ENCODE results near the gene FXYD3. TPM values are rescaled to one million over a fixed set of nuclear protein-coding genes. Genes with fewer than 3 reads are reported as not detected.

Gene FXYD3
- total and polyA plus RNA-seq, 2 donors (not counting 1 experiment from before 2014, with no cell fraction given): not detected

GRCh38 chr19:35094656-35095055 lies 21.0 kb upstream of the FXYD3 start:
- H2AFZ ChIP-seq (ENCODE audit: low read length): no peak overlapping the region
- H3K79me2 ChIP-seq (ENCODE audit: control insufficient read depth, insufficient read depth, low read length): no peaks in the 10 kb centered on the region
- DNase-seq (ENCODE audit: low read depth in 2 of 2): no peak
- no peaks in the 10 kb centered on the region for H3K36me3 ChIP-seq (ENCODE audit: control insufficient read depth, insufficient read depth, low read length)
- no peak overlapping the region for H3K27ac ChIP-seq (ENCODE audit: insufficient read depth, low read length)
- no peak overlapping the region for H3K4me3 ChIP-seq (replicated peaks in 1 of 4; ENCODE audit: control extremely low read depth in 1 of 4, insufficient read depth in 1 of 4, low read depth in 3 of 4, low read length in 4 of 4)
- no peak overlapping the region for H3K9ac ChIP-seq (ENCODE audit: insufficient read depth, low read length)
- H3K4me1 ChIP-seq (ENCODE audit: control insufficient read depth, extremely low read depth, insufficient read depth, low read length): no peaks in the 10 kb centered on the region
- H3K27me3 ChIP-seq (ENCODE audit: control insufficient read depth, insufficient read depth, low read length): no peaks in the 10 kb centered on the region
- no peaks in the 10 kb centered on the region for H3K9me3 ChIP-seq (ENCODE audit: control insufficient read depth, insufficient read depth, low read depth, low read length)
- H4K20me1 ChIP-seq (ENCODE audit: control insufficient read depth, extremely low read depth, insufficient read depth, low read length): no peaks in the 10 kb centered on the region
- TF ChIP-seq EZH2 (IDR thresholded peaks at IDR 0.05; ENCODE audit: low read length, missing control alignments) (no peak), CTCF (conservative IDR thresholded peaks at IDR 0.05 in 1 of 2, IDR thresholded peaks at IDR 0.05 in 1 of 2; ENCODE audit: low read depth in 1 of 2, low read length in 2 of 2) (no peak)
- no peak overlapping the region for H3K4me2 ChIP-seq (ENCODE audit: extremely low read depth, insufficient read depth, low read length)

GRCh38 chr19:35095667-35096368 lies 19.8 kb upstream of the FXYD3 start:
- Histone ChIP-seq H3K9ac (ENCODE audit: insufficient read depth, low read length) (no peak overlapping the region), H3K9me3 (ENCODE audit: control insufficient read depth, insufficient read depth, low read depth, low read length) (no peaks in the 10 kb centered on the region), H3K27me3 (ENCODE audit: control insufficient read depth, insufficient read depth, low read length) (no peaks in the 10 kb centered on the region), H3K79me2 (ENCODE audit: control insufficient read depth, insufficient read depth, low read length) (no peaks in the 10 kb centered on the region), H3K27ac (ENCODE audit: insufficient read depth, low read length) (no peak overlapping the region), H3K4me1 (ENCODE audit: control insufficient read depth, extremely low read depth, insufficient read depth, low read length) (no peaks in the 10 kb centered on the region), H4K20me1 (ENCODE audit: control insufficient read depth, extremely low read depth, insufficient read depth, low read length) (no peaks in the 10 kb centered on the region), H2AFZ (ENCODE audit: low read length) (no peak overlapping the region), H3K4me2 (ENCODE audit: extremely low read depth, insufficient read depth, low read length) (no peak overlapping the region), H3K36me3 (ENCODE audit: control insufficient read depth, insufficient read depth, low read length) (no peaks in the 10 kb centered on the region), H3K4me3 (replicated peaks in 1 of 4; ENCODE audit: control extremely low read depth in 1 of 4, insufficient read depth in 1 of 4, low read depth in 3 of 4, low read length in 4 of 4) (no peak overlapping the region)
- no peak for DNase-seq (ENCODE audit: low read depth in 2 of 2)
- TF ChIP-seq EZH2 (IDR thresholded peaks at IDR 0.05; ENCODE audit: low read length, missing control alignments): no peak

GRCh38 chr19:35098413-35099049 lies 17.1 kb upstream of the FXYD3 start:
- H3K4me2 ChIP-seq (ENCODE audit: extremely low read depth, insufficient read depth, low read length): no peak overlapping the region
- no peak overlapping the region for H2AFZ ChIP-seq (ENCODE audit: low read length)
- no peak overlapping the region for H3K9ac ChIP-seq (ENCODE audit: insufficient read depth, low read length)
- no peaks in the 10 kb centered on the region for H3K9me3 ChIP-seq (ENCODE audit: control insufficient read depth, insufficient read depth, low read depth, low read length)
- H3K4me3 ChIP-seq (replicated peaks in 1 of 4; ENCODE audit: control extremely low read depth in 1 of 4, insufficient read depth in 1 of 4, low read depth in 3 of 4, low read length in 4 of 4): no peak overlapping the region
- H3K36me3 ChIP-seq (ENCODE audit: control insufficient read depth, insufficient read depth, low read length): no peaks in the 10 kb centered on the region
- no peaks in the 10 kb centered on the region for H3K79me2 ChIP-seq (ENCODE audit: control insufficient read depth, insufficient read depth, low read length)
- no peaks in the 10 kb centered on the region for H3K4me1 ChIP-seq (ENCODE audit: control insufficient read depth, extremely low read depth, insufficient read depth, low read length)
- no peak for TF ChIP-seq EZH2 (IDR thresholded peaks at IDR 0.05; ENCODE audit: low read length, missing control alignments)
- no peak for TF ChIP-seq CTCF (conservative IDR thresholded peaks at IDR 0.05 in 1 of 2, IDR thresholded peaks at IDR 0.05 in 1 of 2; ENCODE audit: low read depth in 1 of 2, low read length in 2 of 2)
- H3K27me3 ChIP-seq (ENCODE audit: control insufficient read depth, insufficient read depth, low read length): no peaks in the 10 kb centered on the region
- no peak for DNase-seq (ENCODE audit: low read depth in 2 of 2)
- H3K27ac ChIP-seq (ENCODE audit: insufficient read depth, low read length): no peak overlapping the region
- H4K20me1 ChIP-seq (ENCODE audit: control insufficient read depth, extremely low read depth, insufficient read depth, low read length): no peaks in the 10 kb centered on the region
